HG03095 (cell line): Measurements from ENCODE around the gene ZNF695.

Experiments
- ATAC-seq: cut with Tn5 transposase; IDR thresholded peaks from one replicate; pipeline ENCODE4 v1.9.1; 2021; ENCODE audit warnings: moderate library complexity; ENCODE audit not compliant: unreplicated experiment

ZNF695 gene

GRCh38 chr1:246959944-246960693 lies 47.7 kb downstream of the ZNF695 start:
- ATAC-seq: no peak

- no peak for ATAC-seq
These were observed 53.7 kb downstream of the ZNF695 start for GRCh38 chr1:246954126-246954525.

- no peak for ATAC-seq
These were observed 56.4 kb downstream of the ZNF695 start for GRCh38 chr1:246951413-246951812.

- ATAC-seq: no peak
These were observed 57.9 kb downstream of the ZNF695 start for GRCh38 chr1:246949956-246950355.

GRCh38 chr1:246947255-246947654 lies 60.6 kb downstream of the ZNF695 start:
- ATAC-seq: no peak

- no peak for ATAC-seq
These were observed 61.5 kb downstream of the ZNF695 start for GRCh38 chr1:246946366-246946765.
